ENCODE measurements around the gene MRPL1.
A peak's percentile ranks its signal among the peaks of the same experiment; 100 is the strongest.

MRPL1 gene

DNA sequence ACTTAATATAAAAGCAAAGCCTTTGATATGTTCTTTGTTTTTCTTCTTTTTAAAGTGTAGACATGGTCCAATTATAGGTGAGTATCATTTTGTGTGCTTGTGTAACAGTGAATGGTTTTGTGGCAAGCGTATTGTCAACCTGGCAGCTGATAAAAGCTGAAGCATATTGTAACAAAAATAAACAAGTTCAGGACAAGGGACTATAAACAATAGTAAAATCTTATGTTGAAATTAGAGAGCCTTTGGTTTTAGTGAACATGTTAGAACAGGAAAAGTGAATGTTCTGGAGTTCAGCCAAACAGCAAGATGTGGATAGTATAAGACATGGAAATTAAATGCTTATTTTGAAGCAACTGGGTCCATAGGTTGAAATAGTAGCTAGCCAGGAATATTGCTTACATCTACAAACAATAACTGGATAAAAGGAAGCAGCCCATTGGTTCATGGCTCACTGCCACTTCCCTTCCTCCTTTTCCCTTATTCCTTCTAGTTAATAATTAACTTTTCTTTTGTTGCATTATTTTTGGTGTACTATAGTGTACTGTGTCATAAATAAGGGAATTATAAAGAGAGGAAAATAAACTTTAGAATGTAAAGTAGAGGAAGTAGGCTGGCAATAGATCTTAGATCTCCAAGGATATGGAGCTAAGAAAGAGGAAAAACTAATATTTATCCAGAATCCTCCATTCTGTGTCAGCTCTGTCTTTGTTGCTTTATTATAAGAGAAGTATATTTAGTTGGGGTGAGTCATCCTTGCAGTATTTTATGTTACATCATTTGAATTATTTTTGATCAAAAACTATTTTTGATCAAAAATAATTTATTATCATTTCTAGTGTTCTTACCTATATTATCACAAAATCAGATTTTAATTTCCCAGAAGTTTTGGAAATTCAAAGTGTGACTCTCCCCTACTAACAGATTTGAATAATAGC lies 65.6 kb downstream of the MRPL1 start (continued):
- peak; percentile 44 for TF ChIP-seq PRDM4 (tag by site-specific recombination; IDR thresholded peaks at IDR 0.05)
- no peak for TF ChIP-seq ZNF140 (tag by site-specific recombination; IDR thresholded peaks at IDR 0.05)

GRCh38 chr4:77930154-77930639 lies 67.6 kb downstream of the MRPL1 start:
- POLR2A ChIA-PET: no interaction called here
- CTCF ChIA-PET: no interaction called here
- Histone ChIP-seq H3K4me3 (ENCODE audit: low read depth, low read length) (no peak overlapping the region), H3K27ac (ENCODE audit: extremely low read depth, low read depth, low read length) (no peak overlapping the region), H3K4me1 (ENCODE audit: control insufficient read depth, insufficient read depth, low read length) (peaks cover 4% of the 10 kb centered on the region; the same call in 1 of the 2 replicates), H3K9me3 (ENCODE audit: control insufficient read depth, insufficient read depth, low read depth, low read length) (no peaks in the 10 kb centered on the region), H3K36me3 (ENCODE audit: control insufficient read depth in 2 of 2, insufficient read depth in 1 of 2, low read length in 2 of 2) (no peaks in the 10 kb centered on the region; a peak in 1 of 3 replicates)
- TF ChIP-seq ZNF138 (tag by site-specific recombination; IDR thresholded peaks at IDR 0.05; ENCODE audit: borderline replicate concordance) (no peak), ZNF610 (tag by site-specific recombination; IDR thresholded peaks at IDR 0.05; ENCODE audit: borderline replicate concordance) (peak; percentile 96), ZNF830 (tag by site-specific recombination; IDR thresholded peaks at IDR 0.05; ENCODE audit: low read depth) (no peak)

DNA sequence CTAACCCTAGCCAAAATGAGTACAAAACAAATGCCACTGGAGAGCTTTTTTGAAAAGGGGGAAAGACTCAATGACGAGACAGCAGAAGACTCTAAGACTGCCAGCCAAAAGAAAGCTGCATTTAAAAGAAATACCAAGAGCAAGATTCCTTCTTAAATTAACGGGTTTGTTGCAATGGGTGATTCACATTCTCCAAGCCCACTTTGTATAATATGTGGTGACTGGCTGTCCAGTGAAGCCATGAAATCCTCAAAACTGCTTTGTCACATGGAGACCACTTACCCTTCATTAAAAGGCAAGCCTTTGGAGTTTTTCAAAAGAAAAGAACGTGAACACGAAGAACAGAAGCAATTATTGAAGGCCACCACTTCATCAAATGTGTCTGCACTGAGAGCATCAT lies 68.2 kb downstream of the MRPL1 start:
- H3K27ac ChIP-seq (ENCODE audit: extremely low read depth, low read depth, low read length): no peak overlapping the region
- CTCF ChIA-PET: no interaction called here
- H3K36me3 ChIP-seq (ENCODE audit: control insufficient read depth in 2 of 2, insufficient read depth in 1 of 2, low read length in 2 of 2): no peaks in the 10 kb centered on the region; a peak in 1 of 3 replicates
- H3K9me3 ChIP-seq (ENCODE audit: control insufficient read depth, insufficient read depth, low read depth, low read length): no peaks in the 10 kb centered on the region
- H3K4me3 ChIP-seq (ENCODE audit: low read depth, low read length): no peak overlapping the region
- POLR2A ChIA-PET: no interaction called here
- TF ChIP-seq ZBTB1 (tag by site-specific recombination; IDR thresholded peaks at IDR 0.05) (no peak), SCRT1 (tag by site-specific recombination; IDR thresholded peaks at IDR 0.05; ENCODE audit: borderline replicate concordance) (no peak)
- H3K4me1 ChIP-seq (ENCODE audit: control insufficient read depth, insufficient read depth, low read length): peaks cover 4% of the 10 kb centered on the region; the same call in 1 of the 2 replicates

- H3K27ac ChIP-seq (ENCODE audit: extremely low read depth, low read depth, low read length): no peak overlapping the region
- H3K4me3 ChIP-seq (ENCODE audit: low read depth, low read length): no peak overlapping the region
- CTCF ChIA-PET: interaction anchor here (0.6 kb wide), 1 partner anchor 12 kb away, joined by 4 read pairs; no protein-coding TSS in a partner anchor
- no peaks in the 10 kb centered on the region for H3K9me3 ChIP-seq (ENCODE audit: control insufficient read depth, insufficient read depth, low read depth, low read length)
- H3K4me1 ChIP-seq (ENCODE audit: control insufficient read depth, insufficient read depth, low read length): peaks cover 4% of the 10 kb centered on the region; the same call in 1 of the 2 replicates
- POLR2A ChIA-PET: no interaction called here
- H3K36me3 ChIP-seq (ENCODE audit: control insufficient read depth in 2 of 2, insufficient read depth in 1 of 2, low read length in 2 of 2): no peaks in the 10 kb centered on the region; a peak in 1 of 3 replicates
- no peak for TF ChIP-seq ZNF354C (tag by site-specific recombination; IDR thresholded peaks at IDR 0.05; ENCODE audit: borderline replicate concordance, low read depth)
- TF ChIP-seq GFI1B (tag by site-specific recombination; IDR thresholded peaks at IDR 0.05): no peak
- TF ChIP-seq ZBTB1 (tag by site-specific recombination; IDR thresholded peaks at IDR 0.05): no peak
- no peak for TF ChIP-seq ZNF350 (tag by site-specific recombination; IDR thresholded peaks at IDR 0.05)
- TF ChIP-seq, protein P1, sequence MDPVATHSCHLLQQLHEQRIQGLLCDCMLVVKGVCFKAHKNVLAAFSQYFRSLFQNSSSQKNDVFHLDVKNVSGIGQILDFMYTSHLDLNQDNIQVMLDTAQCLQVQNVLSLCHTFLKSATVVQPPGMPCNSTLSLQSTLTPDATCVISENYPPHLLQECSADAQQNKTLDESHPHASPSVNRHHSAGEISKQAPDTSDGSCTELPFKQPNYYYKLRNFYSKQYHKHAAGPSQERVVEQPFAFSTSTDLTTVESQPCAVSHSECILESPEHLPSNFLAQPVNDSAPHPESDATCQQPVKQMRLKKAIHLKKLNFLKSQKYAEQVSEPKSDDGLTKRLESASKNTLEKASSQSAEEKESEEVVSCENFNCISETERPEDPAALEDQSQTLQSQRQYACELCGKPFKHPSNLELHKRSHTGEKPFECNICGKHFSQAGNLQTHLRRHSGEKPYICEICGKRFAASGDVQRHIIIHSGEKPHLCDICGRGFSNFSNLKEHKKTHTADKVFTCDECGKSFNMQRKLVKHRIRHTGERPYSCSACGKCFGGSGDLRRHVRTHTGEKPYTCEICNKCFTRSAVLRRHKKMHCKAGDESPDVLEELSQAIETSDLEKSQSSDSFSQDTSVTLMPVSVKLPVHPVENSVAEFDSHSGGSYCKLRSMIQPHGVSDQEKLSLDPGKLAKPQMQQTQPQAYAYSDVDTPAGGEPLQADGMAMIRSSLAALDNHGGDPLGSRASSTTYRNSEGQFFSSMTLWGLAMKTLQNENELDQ (tag by site-specific recombination; IDR thresholded peaks at IDR 0.05; ENCODE audit: low read depth): no peak
- TF ChIP-seq ZBTB7A (tag by site-specific recombination; IDR thresholded peaks at IDR 0.05; ENCODE audit: low read depth): no peak
- TF ChIP-seq, protein P2, sequence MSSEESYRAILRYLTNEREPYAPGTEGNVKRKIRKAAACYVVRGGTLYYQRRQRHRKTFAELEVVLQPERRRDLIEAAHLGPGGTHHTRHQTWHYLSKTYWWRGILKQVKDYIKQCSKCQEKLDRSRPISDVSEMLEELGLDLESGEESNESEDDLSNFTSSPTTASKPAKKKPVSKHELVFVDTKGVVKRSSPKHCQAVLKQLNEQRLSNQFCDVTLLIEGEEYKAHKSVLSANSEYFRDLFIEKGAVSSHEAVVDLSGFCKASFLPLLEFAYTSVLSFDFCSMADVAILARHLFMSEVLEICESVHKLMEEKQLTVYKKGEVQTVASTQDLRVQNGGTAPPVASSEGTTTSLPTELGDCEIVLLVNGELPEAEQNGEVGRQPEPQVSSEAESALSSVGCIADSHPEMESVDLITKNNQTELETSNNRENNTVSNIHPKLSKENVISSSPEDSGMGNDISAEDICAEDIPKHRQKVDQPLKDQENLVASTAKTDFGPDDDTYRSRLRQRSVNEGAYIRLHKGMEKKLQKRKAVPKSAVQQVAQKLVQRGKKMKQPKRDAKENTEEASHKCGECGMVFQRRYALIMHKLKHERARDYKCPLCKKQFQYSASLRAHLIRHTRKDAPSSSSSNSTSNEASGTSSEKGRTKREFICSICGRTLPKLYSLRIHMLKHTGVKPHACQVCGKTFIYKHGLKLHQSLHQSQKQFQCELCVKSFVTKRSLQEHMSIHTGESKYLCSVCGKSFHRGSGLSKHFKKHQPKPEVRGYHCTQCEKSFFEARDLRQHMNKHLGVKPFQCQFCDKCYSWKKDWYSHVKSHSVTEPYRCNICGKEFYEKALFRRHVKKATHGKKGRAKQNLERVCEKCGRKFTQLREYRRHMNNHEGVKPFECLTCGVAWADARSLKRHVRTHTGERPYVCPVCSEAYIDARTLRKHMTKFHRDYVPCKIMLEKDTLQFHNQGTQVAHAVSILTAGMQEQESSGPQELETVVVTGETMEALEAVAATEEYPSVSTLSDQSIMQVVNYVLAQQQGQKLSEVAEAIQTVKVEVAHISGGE (tag by site-specific recombination; conservative IDR thresholded peaks at IDR 0.05; ENCODE audit: low read depth): no peak
- no peak for TF ChIP-seq ZNF416 (tag by site-specific recombination; IDR thresholded peaks at IDR 0.05)
- TF ChIP-seq, protein P3, sequence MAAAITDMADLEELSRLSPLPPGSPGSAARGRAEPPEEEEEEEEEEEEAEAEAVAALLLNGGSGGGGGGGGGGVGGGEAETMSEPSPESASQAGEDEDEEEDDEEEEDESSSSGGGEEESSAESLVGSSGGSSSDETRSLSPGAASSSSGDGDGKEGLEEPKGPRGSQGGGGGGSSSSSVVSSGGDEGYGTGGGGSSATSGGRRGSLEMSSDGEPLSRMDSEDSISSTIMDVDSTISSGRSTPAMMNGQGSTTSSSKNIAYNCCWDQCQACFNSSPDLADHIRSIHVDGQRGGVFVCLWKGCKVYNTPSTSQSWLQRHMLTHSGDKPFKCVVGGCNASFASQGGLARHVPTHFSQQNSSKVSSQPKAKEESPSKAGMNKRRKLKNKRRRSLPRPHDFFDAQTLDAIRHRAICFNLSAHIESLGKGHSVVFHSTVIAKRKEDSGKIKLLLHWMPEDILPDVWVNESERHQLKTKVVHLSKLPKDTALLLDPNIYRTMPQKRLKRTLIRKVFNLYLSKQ (tag by site-specific recombination; IDR thresholded peaks at IDR 0.05; ENCODE audit: borderline replicate concordance): no peak
- TF ChIP-seq ZNF266 (tag by site-specific recombination; IDR thresholded peaks at IDR 0.05; ENCODE audit: low read depth): no peak
Measured at GRCh38 chr4:77931452-77932135, 69.0 kb downstream of the MRPL1 start.
